DOHH2 (cell line): ENCODE measurements around the gene ARL4C.

Experiments
- CTCF ChIP-seq: fragments of 200-600 bp; sonication (generic); IDR thresholded peaks from one replicate; pipeline ENCODE4 v1.5.1; 2014; ENCODE audit warnings: antibody characterized with exemption, mild to moderate bottlenecking, low read depth, low read length; ENCODE audit not compliant: poor library complexity, severe bottlenecking
- EZH2phosphoT487 ChIP-seq: fragments of 200-600 bp; sonication (generic); IDR thresholded peaks from 2 replicates; pipeline ENCODE4 v1.6.1; 2017; ENCODE audit warnings: borderline replicate concordance, mild to moderate bottlenecking, antibody characterized with exemption, low read length, moderate library complexity, mixed read lengths

- no peak for TF ChIP-seq CTCF
- no peak for TF ChIP-seq EZH2phosphoT487
These were observed 6.0 kb upstream of the ARL4C start for GRCh38 chr2:234502919-234503285.
